K562 (cell line): ENCODE measurements around the gene ZFYVE21. TPM values are rescaled to one million over a fixed set of nuclear protein-coding genes. Genes with fewer than 3 reads are reported as not detected.
A peak's percentile ranks its signal among the peaks of the same experiment; 100 is the strongest.

ENCODE experiments used
- CXXC5 ChIP-seq: fragments of 250-450 bp; sonication (Bioruptor Pico); IDR thresholded peaks from 2 replicates; pipeline ENCODE4 v1.8.0; 2022; ENCODE audit warnings: inconsistent platforms, mild to moderate bottlenecking, moderate library complexity
- L3MBTL2 ChIP-seq: fragments of 450-650 bp; IDR thresholded peaks from 2 replicates; pipeline ENCODE4 v1.6.1; 2016; ENCODE audit warnings: mild to moderate bottlenecking, moderate library complexity
- NONO ChIP-seq, 2 experiments: fragments of 200-400 bp in 1 of 2; fragments of 450-650 bp in 1 of 2; formaldehyde crosslinking in 1 of 2; IDR thresholded peaks; 2 replicates each; pipeline ENCODE4 v1.6.1; 2017; ENCODE audit warnings: low read depth in 2 of 2, mild to moderate bottlenecking in 2 of 2, moderate library complexity in 2 of 2, low read length in 1 of 2
- PHTF2 ChIP-seq: fragments of 250-450 bp; sonication (Bioruptor Pico); IDR thresholded peaks from 2 replicates; pipeline ENCODE4 v1.5.0; 2021; ENCODE audit warnings: mild to moderate bottlenecking
- POLR2AphosphoS2 ChIP-seq: IDR thresholded peaks from 2 replicates; pipeline ENCODE4 v1.6.1; 2012; ENCODE audit warnings: low read length, improper control_type of control experiment
- PRPF4 ChIP-seq: fragments of 200-400 bp; formaldehyde crosslinking; IDR thresholded peaks from one replicate; pipeline ENCODE4 v1.6.1; 2017; ENCODE audit warnings: low read length, low read depth, mild to moderate bottlenecking; ENCODE audit not compliant: insufficient read depth, poor library complexity, severe bottlenecking
- SNIP1 ChIP-seq: fragments of 450-650 bp; IDR thresholded peaks from 2 replicates; pipeline ENCODE4 v1.7.1; 2017; ENCODE audit warnings: low read depth, mild to moderate bottlenecking
- TAF7 ChIP-seq: fragments of 450-650 bp; IDR thresholded peaks from 2 replicates; pipeline ENCODE4 v1.6.1; 2016; ENCODE audit warnings: missing genetic modification characterization, missing compliant biosample characterization
- TAF9B ChIP-seq: fragments of 450-650 bp; IDR thresholded peaks from 2 replicates; pipeline ENCODE4 v1.6.1; 2018; ENCODE audit warnings: mild to moderate bottlenecking; ENCODE audit not compliant: partially characterized antibody
- ZBTB2 ChIP-seq: fragments of 450-650 bp; IDR thresholded peaks from 2 replicates; pipeline ENCODE4 v1.6.1; 2016; ENCODE audit warnings: antibody characterized with exemption
- ZBTB5 ChIP-seq: fragments of 450-650 bp; IDR thresholded peaks from 2 replicates; pipeline ENCODE4 v1.6.1; 2017; ENCODE audit warnings: antibody characterized with exemption
- ZC3H4 ChIP-seq: sonication (generic); formaldehyde crosslinking; IDR thresholded peaks from 2 replicates; pipeline ENCODE4 v1.9.0; 2021; ENCODE audit warnings: missing genetic modification reagents, borderline replicate concordance
- ZNF12 ChIP-seq: sonication (generic); formaldehyde crosslinking; IDR thresholded peaks from 2 replicates; pipeline ENCODE4 v1.4.0; 2020; ENCODE audit warnings: mild to moderate bottlenecking, missing genetic modification reagents
- ZNF165 ChIP-seq: fragments of 250-450 bp; sonication (Bioruptor Pico); IDR thresholded peaks from 2 replicates; pipeline ENCODE4 v1.4.0; 2020; ENCODE audit warnings: borderline replicate concordance
- ZNF239 ChIP-seq: fragments of 250-450 bp; sonication (Bioruptor Pico); IDR thresholded peaks from 2 replicates; pipeline ENCODE4 v1.4.0; 2020; ENCODE audit warnings: mild to moderate bottlenecking
- ZNF384 ChIP-seq: IDR thresholded peaks from 2 replicates; pipeline ENCODE4 v1.6.1; 2012; ENCODE audit warnings: low read depth, low read length, improper control_type of control experiment
- ZNF76 ChIP-seq: fragments of 250-450 bp; sonication (Bioruptor Pico); IDR thresholded peaks from 2 replicates; pipeline ENCODE4 v1.4.0; 2020; ENCODE audit warnings: mild to moderate bottlenecking, moderate library complexity, borderline replicate concordance
- ZNF77 ChIP-seq: fragments of 250-450 bp; sonication (Bioruptor Pico); IDR thresholded peaks from 2 replicates; pipeline ENCODE4 v1.5.0; 2020
- polyA plus RNA-seq, 8 experiments: library from polyadenylated mRNA; depleted of rRNA in 4 of 8; stranded (reverse) in 5 of 8; unstranded in 3 of 8; fragments of >200 nt; fragmentation: Nextera tagmentation in 2 of 8; fragmentation: Illumina TruSeq in 1 of 8; extraction: Ambion mirVana in 2 of 8; extraction: Trizol in 1 of 8; gene quantifications; 2 replicates each; pipeline versions ENCODE4 v1.2.1 to v1.2.3, GENCODE V29; 2011 to 2014; ENCODE audit warnings: inconsistent platforms in 1 of 8, missing spikeins in 1 of 8
- total RNA-seq, 7 experiments: library from RNA; depleted of rRNA in 6 of 7; stranded (reverse); fragments of >200 nt in 6 of 7; fragmentation: Illumina TruSeq in 2 of 7; extraction: Trizol in 2 of 7; gene quantifications; 2 replicates each; pipeline versions ENCODE4 v1.2.1 to v1.2.3, GENCODE V29; 2011 to 2021; ENCODE audit warnings: low replicate concordance in 1 of 7
- TF ChIP-seq, protein P1 (sequence below): sonication (generic); formaldehyde crosslinking; IDR thresholded peaks from 2 replicates; pipeline ENCODE4 v1.8.0; 2022; ENCODE audit warnings: mild to moderate bottlenecking, missing genetic modification reagents
- TF ChIP-seq, protein P2 (sequence below): fragments of 250-450 bp; sonication (Bioruptor Pico); IDR thresholded peaks from 2 replicates; pipeline ENCODE4 v1.8.0; 2021; ENCODE audit warnings: borderline replicate concordance, mild to moderate bottlenecking, moderate library complexity; ENCODE audit not compliant: poor library complexity, severe bottlenecking

ZFYVE21 gene
- total and polyA plus RNA-seq, 9 of the 15 experiments (the other 6 are each of a cell fraction or from before 2014, with no cell fraction given) = 0.90 to 23.1 (median 15.6) TPM

- no peak for TF ChIP-seq ZBTB5
- no peak for TF ChIP-seq ZNF77 (CRISPR knock-in tag)
- TF ChIP-seq, protein P1, sequence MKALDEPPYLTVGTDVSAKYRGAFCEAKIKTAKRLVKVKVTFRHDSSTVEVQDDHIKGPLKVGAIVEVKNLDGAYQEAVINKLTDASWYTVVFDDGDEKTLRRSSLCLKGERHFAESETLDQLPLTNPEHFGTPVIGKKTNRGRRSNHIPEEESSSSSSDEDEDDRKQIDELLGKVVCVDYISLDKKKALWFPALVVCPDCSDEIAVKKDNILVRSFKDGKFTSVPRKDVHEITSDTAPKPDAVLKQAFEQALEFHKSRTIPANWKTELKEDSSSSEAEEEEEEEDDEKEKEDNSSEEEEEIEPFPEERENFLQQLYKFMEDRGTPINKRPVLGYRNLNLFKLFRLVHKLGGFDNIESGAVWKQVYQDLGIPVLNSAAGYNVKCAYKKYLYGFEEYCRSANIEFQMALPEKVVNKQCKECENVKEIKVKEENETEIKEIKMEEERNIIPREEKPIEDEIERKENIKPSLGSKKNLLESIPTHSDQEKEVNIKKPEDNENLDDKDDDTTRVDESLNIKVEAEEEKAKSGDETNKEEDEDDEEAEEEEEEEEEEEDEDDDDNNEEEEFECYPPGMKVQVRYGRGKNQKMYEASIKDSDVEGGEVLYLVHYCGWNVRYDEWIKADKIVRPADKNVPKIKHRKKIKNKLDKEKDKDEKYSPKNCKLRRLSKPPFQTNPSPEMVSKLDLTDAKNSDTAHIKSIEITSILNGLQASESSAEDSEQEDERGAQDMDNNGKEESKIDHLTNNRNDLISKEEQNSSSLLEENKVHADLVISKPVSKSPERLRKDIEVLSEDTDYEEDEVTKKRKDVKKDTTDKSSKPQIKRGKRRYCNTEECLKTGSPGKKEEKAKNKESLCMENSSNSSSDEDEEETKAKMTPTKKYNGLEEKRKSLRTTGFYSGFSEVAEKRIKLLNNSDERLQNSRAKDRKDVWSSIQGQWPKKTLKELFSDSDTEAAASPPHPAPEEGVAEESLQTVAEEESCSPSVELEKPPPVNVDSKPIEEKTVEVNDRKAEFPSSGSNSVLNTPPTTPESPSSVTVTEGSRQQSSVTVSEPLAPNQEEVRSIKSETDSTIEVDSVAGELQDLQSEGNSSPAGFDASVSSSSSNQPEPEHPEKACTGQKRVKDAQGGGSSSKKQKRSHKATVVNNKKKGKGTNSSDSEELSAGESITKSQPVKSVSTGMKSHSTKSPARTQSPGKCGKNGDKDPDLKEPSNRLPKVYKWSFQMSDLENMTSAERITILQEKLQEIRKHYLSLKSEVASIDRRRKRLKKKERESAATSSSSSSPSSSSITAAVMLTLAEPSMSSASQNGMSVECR (CRISPR knock-in tag) = no peak; the same call in 1 of the 2 replicates
- TF ChIP-seq PRPF4 = no peak
- TF ChIP-seq L3MBTL2 = peak; percentile 92
- TF ChIP-seq SNIP1 = no peak
- TF ChIP-seq ZBTB2 = no peak
- TF ChIP-seq ZNF239 = no peak
- TF ChIP-seq TAF7 = no peak
- TF ChIP-seq PHTF2 (CRISPR knock-in tag) = no peak
- no peak for TF ChIP-seq ZNF165 (CRISPR knock-in tag)
- no peak for TF ChIP-seq POLR2AphosphoS2
- no peak for TF ChIP-seq ZNF76 (CRISPR knock-in tag)
- TF ChIP-seq, protein P2, sequence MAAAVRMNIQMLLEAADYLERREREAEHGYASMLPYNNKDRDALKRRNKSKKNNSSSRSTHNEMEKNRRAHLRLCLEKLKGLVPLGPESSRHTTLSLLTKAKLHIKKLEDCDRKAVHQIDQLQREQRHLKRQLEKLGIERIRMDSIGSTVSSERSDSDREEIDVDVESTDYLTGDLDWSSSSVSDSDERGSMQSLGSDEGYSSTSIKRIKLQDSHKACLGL (CRISPR knock-in tag) = no peak
- no peak for TF ChIP-seq ZC3H4 (CRISPR knock-in tag)
- TF ChIP-seq ZNF384 = no peak
- peak; percentile 58 for TF ChIP-seq CXXC5
- TF ChIP-seq ZNF12 (CRISPR knock-in tag) = no peak
- TF ChIP-seq TAF9B = no peak
- peak in 1 of 2 experiments; percentile 44; a peak in 1 of 4 replicates for TF ChIP-seq NONO (IDR thresholded peaks at IDR 0.05; ENCODE audit: low read depth in 2 of 2, low read length in 1 of 2)
Measured at GRCh38 chr14:103715052-103716000, at the start of gene ZFYVE21, which contains the start of gene XRCC3 (continued).
